Measurements from ENCODE around the gene MYORG. TPM values are rescaled to one million over a fixed set of nuclear protein-coding genes. Genes with fewer than 3 reads are reported as not detected.

MYORG gene
- polyA plus RNA-seq (2013, experiment 1 of 2): 5.0 TPM
- 6.5 TPM for polyA plus RNA-seq (2013, experiment 2 of 2)

DNA sequence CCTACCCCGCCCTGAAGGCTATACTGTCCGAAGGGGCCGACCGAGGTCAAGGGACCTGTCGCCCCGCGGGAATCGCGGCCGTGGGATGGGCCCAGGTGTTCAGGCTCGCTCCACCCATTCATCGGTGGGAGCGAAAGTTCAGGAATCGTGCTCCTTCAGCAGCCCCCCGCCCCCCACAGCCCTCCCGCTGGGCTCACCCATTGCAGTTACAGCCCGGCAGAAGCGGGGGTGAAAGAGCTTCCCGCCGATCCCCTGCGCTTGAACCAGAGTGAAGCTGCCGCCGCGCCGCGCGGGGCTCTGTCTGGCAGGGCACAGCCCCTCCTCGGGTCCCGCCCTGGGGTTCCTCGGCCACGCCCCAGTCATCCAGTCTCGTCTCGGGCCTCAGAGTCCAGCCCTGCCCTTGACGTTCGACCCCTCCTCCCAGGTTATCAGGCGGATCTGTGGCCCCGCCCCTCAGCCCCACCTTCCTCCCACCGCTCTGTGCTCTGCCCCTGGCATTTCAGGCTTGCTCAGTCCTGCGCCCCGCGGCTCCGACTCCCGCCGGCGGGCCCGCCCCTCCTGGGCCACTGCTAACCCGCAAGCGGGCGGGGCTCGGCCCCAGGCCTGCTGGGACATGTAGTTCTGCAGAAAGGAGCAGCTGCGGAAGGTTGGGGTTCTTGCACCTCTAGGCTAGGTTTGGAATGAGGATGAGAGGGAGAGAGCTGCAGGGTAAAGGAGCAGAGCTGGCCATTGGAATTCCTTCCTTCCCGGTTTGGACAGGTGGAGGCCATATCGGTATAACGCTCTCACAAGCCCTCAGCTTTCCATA is at the start of gene MYORG:
Gene MYORG (minus strand): TSS at position 303 of the 808 bp plus-strand sequence. CDS start 3,955 bp downstream, outside the sequence.
- Histone ChIP-seq H3K9ac (ENCODE audit: low read depth, low read length) (0 out of 2 replicates have a peak within 1 kb of the TSS, but pooled peaks have one; percentile 7), H3K36me3 (ENCODE audit: insufficient read depth, low read length) (no peaks in the 10 kb centered on the region), H3K9me3 (ENCODE audit: insufficient read depth, low read depth, low read length) (no peaks in the 10 kb centered on the region), H3K27ac (ENCODE audit: low read depth, low read length) (no peak within 1 kb of the TSS), H3K27me3 (ENCODE audit: insufficient read depth, low read length) (peaks cover 51% of the 10 kb centered on the region), H3K4me1 (ENCODE audit: insufficient read depth, low read length) (peaks cover 10% of the 10 kb centered on the region; the same call in 1 of the 2 replicates), H3K4me3 (ENCODE audit: low read length) (peak within 1 kb of the TSS; percentile 68)
- WGBS: under 1% methylated on average over 54 of the region's 54 CpGs

DNA sequence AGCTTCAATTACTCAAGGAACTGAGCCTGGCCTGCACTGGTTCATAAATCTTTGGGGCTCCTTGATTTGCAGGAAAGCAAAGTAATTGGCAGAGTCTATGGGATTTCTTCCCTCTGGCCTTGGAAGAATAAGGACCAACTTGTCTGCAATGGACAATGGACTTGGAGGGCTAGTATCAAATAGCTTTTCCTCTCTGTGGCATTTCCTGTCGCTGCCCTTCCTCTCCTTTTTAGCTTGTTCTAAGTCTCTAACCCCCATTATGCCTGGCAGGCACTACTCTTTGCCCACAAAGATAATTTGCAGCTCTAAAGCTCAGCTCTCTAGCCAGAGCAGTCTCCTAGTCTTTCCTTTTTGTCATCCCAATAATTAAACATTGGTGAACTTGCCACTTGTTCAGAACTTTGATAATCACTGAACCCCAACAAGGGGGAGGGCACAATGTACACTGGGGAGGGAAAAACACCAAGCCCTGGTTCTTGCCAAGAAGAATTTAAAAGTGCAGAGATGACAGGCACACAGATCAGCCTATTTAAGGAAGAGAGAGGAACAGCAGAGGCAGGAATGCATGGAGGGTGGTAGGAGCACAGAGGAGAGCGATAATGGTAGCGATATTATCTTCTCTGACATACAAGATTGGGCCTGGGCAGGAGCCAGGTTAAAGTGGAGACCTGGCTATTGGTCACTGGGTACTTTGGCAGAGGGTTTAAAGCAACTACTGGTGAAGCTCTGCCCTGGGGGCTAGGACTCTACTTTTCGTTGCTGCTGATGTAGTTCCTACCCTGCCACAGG is 43.2 kb upstream of the MYORG start:
- 78% methylated on average over 4 of the region's 4 CpGs for WGBS

DNA sequence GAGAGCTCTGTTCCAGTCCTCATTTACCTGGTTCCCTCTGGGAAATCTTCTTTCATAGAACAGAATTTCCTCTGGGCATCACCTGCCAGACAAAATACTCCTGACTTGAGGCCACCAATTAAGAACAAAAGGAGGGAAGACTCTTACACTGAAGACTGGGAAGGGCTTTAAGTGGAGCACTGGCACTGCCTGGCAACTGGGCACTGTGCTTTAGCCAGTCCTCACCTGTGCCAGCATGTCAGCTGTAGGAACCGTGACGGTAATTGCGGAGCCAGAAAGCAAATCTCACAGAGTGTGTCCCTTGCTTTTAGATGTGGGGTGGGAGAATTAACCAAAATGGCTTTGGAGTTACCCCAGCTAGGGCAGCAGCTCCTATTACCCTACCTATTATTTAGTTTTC is 41.0 kb upstream of the MYORG start:
- H3K27me3 ChIP-seq (ENCODE audit: insufficient read depth, low read length): no peaks in the 10 kb centered on the region
- H3K9ac ChIP-seq (ENCODE audit: low read depth, low read length): no peak overlapping the region
- no peak overlapping the region for H3K27ac ChIP-seq (ENCODE audit: low read depth, low read length)
- no peaks in the 10 kb centered on the region for H3K9me3 ChIP-seq (ENCODE audit: insufficient read depth, low read depth, low read length)
- WGBS: 91% methylated on average over 3 of the region's 3 CpGs
- H3K4me1 ChIP-seq (ENCODE audit: insufficient read depth, low read length): 0 out of 2 replicates have a peak, but pooled peaks cover 7% of the 10 kb centered on the region
- no peak overlapping the region for H3K4me3 ChIP-seq (ENCODE audit: low read length)
- no peaks in the 10 kb centered on the region for H3K36me3 ChIP-seq (ENCODE audit: insufficient read depth, low read length)

More for the DNA sequence above, 43.2 kb upstream of the MYORG start:
- no peak overlapping the region for H3K4me3 ChIP-seq (ENCODE audit: low read length)
- H3K9me3 ChIP-seq (ENCODE audit: insufficient read depth, low read depth, low read length): no peaks in the 10 kb centered on the region
- H3K9ac ChIP-seq (ENCODE audit: low read depth, low read length): no peak overlapping the region
- 0 out of 2 replicates have a peak, but pooled peaks cover 7% of the 10 kb centered on the region for H3K4me1 ChIP-seq (ENCODE audit: insufficient read depth, low read length)
- no peaks in the 10 kb centered on the region for H3K36me3 ChIP-seq (ENCODE audit: insufficient read depth, low read length)
- no peak overlapping the region for H3K27ac ChIP-seq (ENCODE audit: low read depth, low read length)
- H3K27me3 ChIP-seq (ENCODE audit: insufficient read depth, low read length): no peaks in the 10 kb centered on the region

DNA sequence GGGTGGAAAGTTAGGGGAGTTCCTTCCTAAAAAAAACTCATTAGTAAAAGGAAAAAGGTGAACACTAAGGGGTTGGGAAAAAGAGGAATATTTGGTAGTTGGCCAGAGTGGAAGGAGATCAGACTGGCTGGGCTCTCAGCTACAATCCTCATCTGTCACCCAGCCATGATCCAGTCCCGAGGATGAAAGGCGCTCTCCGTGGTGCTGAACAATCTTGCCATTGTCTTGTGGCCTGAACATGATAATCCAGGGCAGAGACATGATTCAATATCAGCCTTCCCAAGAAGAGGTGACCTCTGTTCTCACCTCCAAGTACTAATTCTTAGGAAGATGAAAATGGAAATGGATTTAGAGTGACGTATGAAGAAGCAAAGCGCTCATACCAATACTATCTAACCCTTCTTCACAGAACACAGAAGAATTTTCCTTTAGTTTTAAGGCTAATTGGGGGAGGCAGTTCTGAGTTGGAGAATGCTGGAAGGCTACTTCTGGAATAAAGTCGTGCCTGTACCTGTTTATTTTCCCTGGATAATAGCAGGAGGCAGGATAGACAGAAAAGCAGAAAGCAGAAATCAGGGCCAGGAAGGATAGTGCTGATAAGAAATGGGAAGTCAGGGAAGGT is 36.6 kb upstream of the MYORG start:
- Histone ChIP-seq H3K27me3 (ENCODE audit: insufficient read depth, low read length) (no peaks in the 10 kb centered on the region), H3K36me3 (ENCODE audit: insufficient read depth, low read length) (no peaks in the 10 kb centered on the region), H3K9me3 (ENCODE audit: insufficient read depth, low read depth, low read length) (no peaks in the 10 kb centered on the region), H3K27ac (ENCODE audit: low read depth, low read length) (no peak overlapping the region), H3K4me3 (ENCODE audit: low read length) (no peak overlapping the region), H3K9ac (ENCODE audit: low read depth, low read length) (no peak overlapping the region), H3K4me1 (ENCODE audit: insufficient read depth, low read length) (no peaks in the 10 kb centered on the region)
- WGBS: 7% methylated on average over 4 of the region's 6 CpGs

DNA sequence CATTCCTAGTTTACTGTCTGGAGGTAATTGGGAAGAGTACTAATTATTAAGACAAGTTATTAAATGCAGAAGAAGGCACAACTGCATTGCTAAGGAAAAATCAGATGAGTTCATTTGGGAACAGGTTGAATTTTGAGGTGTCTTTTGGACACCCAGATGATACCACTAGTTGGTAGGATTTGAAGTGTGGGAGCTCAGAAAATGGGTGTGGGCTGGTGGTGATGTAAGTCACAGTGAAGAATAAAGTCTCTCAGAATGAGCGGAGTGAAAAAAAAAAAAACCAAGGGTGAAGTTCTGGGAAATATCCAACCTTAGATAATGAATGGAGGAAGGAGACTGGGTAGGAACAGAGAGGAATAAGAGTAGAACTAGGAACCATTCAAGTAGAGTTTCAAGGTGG is 35.6 kb upstream of the MYORG start:
- 60% methylated on average over 1 of the region's 1 CpG for WGBS
- H3K4me1 ChIP-seq (ENCODE audit: insufficient read depth, low read length): no peaks in the 10 kb centered on the region
- no peaks in the 10 kb centered on the region for H3K9me3 ChIP-seq (ENCODE audit: insufficient read depth, low read depth, low read length)
- H3K27me3 ChIP-seq (ENCODE audit: insufficient read depth, low read length): no peaks in the 10 kb centered on the region
- H3K9ac ChIP-seq (ENCODE audit: low read depth, low read length): no peak overlapping the region
- no peak overlapping the region for H3K27ac ChIP-seq (ENCODE audit: low read depth, low read length)
- no peaks in the 10 kb centered on the region for H3K36me3 ChIP-seq (ENCODE audit: insufficient read depth, low read length)
- no peak overlapping the region for H3K4me3 ChIP-seq (ENCODE audit: low read length)

DNA sequence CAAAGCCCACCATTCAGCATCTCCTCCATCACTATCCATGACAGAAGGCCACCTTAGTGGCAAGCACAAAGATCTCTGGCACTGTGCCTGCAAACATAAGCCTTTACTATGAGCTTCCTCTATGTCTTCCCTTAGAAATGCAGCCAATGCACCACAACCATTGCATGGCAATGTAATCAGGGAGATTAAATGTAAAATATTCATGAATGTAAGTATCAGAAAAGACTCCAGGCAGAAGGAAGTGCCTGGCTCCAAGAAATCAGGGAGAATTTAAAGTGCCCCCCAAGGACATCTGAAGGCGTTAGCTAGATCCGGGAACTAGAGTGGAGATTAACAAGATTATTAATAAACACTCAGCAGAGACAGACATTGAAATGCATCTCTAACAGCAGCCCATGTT is 32.5 kb upstream of the MYORG start:
- no peaks in the 10 kb centered on the region for H3K9me3 ChIP-seq (ENCODE audit: insufficient read depth, low read depth, low read length)
- H3K36me3 ChIP-seq (ENCODE audit: insufficient read depth, low read length): no peaks in the 10 kb centered on the region
- no peak overlapping the region for H3K9ac ChIP-seq (ENCODE audit: low read depth, low read length)
- no peaks in the 10 kb centered on the region for H3K4me1 ChIP-seq (ENCODE audit: insufficient read depth, low read length)
- H3K27me3 ChIP-seq (ENCODE audit: insufficient read depth, low read length): no peaks in the 10 kb centered on the region
- no peak overlapping the region for H3K27ac ChIP-seq (ENCODE audit: low read depth, low read length)
- whole genome bisulfite sequencing: 94% methylated on average over 2 of the region's 2 CpGs
- no peak overlapping the region for H3K4me3 ChIP-seq (ENCODE audit: low read length)

DNA sequence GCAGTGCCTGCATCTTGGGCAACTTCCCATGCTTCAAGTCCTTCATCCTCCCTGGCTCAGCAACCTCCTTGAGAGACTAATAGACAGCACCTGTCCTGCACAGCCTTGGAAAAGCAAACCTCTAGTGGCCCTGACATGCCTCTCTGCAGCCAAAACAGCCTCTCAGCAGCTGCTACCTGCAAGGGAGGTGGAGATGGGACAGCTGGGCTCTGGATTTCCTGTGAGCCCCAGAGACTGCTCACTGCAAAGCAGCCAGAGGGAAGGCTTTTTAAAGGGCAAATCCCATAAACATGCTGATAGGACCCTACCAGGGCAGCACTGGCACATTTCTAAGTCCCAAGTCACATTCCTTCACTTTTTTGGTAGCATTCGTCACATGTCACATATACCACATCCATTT is 31.5 kb upstream of the MYORG start:
- no peak overlapping the region for H3K4me3 ChIP-seq (ENCODE audit: low read length)
- no peaks in the 10 kb centered on the region for H3K36me3 ChIP-seq (ENCODE audit: insufficient read depth, low read length)
- H3K4me1 ChIP-seq (ENCODE audit: insufficient read depth, low read length): no peaks in the 10 kb centered on the region
- 91% methylated on average over 1 of the region's 1 CpG for WGBS
- no peak overlapping the region for H3K27ac ChIP-seq (ENCODE audit: low read depth, low read length)
- no peak overlapping the region for H3K9ac ChIP-seq (ENCODE audit: low read depth, low read length)
- H3K27me3 ChIP-seq (ENCODE audit: insufficient read depth, low read length): no peaks in the 10 kb centered on the region
- H3K9me3 ChIP-seq (ENCODE audit: insufficient read depth, low read depth, low read length): no peaks in the 10 kb centered on the region

DNA sequence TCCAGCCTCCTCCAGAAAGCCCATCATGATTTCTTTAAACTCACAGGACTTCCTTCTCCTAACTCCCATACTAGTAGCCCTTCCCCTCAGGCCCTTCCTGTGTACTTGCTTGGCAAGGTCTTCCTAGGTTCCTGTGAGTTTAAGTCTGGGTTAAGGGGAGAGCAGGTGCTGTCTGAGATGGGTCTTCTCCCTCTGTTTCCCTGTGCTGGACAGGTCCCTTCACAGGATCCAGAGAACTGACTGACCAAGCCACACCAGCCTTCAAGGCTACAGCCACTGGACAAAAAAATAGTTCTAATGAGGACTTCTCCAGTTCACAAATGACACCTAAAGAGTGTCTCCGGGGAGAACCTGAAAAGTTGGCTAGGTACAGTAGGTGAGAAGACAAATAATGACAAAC is 29.5 kb upstream of the MYORG start:
- Histone ChIP-seq H3K4me1 (ENCODE audit: insufficient read depth, low read length) (no peaks in the 10 kb centered on the region), H3K36me3 (ENCODE audit: insufficient read depth, low read length) (no peaks in the 10 kb centered on the region), H3K4me3 (ENCODE audit: low read length) (no peak overlapping the region), H3K9me3 (ENCODE audit: insufficient read depth, low read depth, low read length) (no peaks in the 10 kb centered on the region), H3K27me3 (ENCODE audit: insufficient read depth, low read length) (no peaks in the 10 kb centered on the region), H3K9ac (ENCODE audit: low read depth, low read length) (no peak overlapping the region), H3K27ac (ENCODE audit: low read depth, low read length) (no peak overlapping the region)
- 88% methylated on average over 1 of the region's 1 CpG for WGBS

DNA sequence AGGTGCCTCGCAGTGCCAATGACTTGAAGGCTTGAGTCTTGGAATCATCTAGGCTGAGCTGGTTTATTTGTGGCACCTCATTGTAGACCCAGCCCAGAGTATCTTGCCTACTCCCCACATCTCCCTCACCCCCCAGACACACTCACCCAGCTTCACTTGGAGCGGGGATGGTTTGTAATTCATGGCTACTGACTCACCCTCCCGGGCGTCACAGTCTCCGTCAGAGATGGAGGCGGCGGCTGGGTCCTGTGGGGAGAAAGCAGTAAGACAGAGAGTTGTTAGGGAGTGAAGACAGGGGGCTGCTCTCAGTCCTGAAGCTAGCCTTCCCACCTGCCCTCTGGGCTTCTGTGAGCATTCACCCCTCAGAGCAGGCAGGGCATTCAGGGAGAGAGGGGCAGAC is 29.0 kb upstream of the MYORG start:
- Histone ChIP-seq H3K27ac (ENCODE audit: low read depth, low read length) (no peak overlapping the region), H3K36me3 (ENCODE audit: insufficient read depth, low read length) (no peaks in the 10 kb centered on the region), H3K9me3 (ENCODE audit: insufficient read depth, low read depth, low read length) (no peaks in the 10 kb centered on the region), H3K9ac (ENCODE audit: low read depth, low read length) (no peak overlapping the region), H3K27me3 (ENCODE audit: insufficient read depth, low read length) (no peaks in the 10 kb centered on the region), H3K4me1 (ENCODE audit: insufficient read depth, low read length) (no peaks in the 10 kb centered on the region), H3K4me3 (ENCODE audit: low read length) (no peak overlapping the region)
- WGBS: 80% methylated on average over 7 of the region's 7 CpGs

DNA sequence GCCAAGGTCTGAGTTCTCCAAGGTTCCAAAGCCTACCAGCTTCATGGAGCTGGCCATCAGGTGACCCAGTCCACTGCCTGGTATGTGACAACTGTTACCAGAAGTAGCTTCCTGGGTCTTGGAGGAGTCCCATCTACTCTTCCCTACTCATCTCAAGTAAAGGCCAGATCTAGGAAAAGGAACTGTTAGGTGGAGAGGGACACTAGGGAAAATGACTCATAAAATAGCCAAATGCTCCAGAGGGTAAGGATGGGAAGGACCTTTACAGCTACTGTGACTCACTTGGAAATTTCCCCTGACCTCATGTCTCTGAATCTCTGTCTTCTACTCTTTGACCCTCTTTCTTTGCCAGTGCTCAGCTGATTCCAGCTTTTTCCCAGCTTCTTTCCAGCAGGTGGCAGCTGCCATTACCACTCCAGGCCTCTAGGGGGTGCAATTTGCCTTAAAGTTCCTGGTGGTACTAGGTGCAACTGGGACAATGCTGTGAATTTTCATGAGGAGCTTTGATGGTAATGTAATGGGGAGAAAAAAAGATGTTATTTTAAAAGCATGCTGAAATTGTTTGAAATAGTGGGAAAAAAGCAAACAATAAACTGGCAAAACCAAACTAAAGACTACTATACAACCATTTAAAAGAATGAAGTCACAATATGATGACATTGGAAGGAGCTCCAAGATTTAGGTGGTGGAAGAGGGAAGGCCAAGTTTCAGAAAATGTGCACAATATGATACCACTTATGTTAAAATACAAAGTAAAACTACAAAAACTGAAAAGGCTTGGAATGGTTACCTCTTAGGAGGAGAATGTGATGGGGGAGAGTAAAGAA is 27.1 kb upstream of the MYORG start:
- H3K9me3 ChIP-seq (ENCODE audit: insufficient read depth, low read depth, low read length): no peaks in the 10 kb centered on the region
- H3K9ac ChIP-seq (ENCODE audit: low read depth, low read length): no peak overlapping the region
- H3K4me3 ChIP-seq (ENCODE audit: low read length): no peak overlapping the region
- H3K4me1 ChIP-seq (ENCODE audit: insufficient read depth, low read length): no peaks in the 10 kb centered on the region
- no peaks in the 10 kb centered on the region for H3K36me3 ChIP-seq (ENCODE audit: insufficient read depth, low read length)
- no peaks in the 10 kb centered on the region for H3K27me3 ChIP-seq (ENCODE audit: insufficient read depth, low read length)
- no peak overlapping the region for H3K27ac ChIP-seq (ENCODE audit: low read depth, low read length)

Measured in HUES64 (cell line).